ENCODE results near the gene IL4R.
"Not testable (repeated sequence)": the region's sequence is repeated elsewhere in the genome, so short reads cannot be mapped to it uniquely, and the experiment has no call there.

IL4R gene

DNA sequence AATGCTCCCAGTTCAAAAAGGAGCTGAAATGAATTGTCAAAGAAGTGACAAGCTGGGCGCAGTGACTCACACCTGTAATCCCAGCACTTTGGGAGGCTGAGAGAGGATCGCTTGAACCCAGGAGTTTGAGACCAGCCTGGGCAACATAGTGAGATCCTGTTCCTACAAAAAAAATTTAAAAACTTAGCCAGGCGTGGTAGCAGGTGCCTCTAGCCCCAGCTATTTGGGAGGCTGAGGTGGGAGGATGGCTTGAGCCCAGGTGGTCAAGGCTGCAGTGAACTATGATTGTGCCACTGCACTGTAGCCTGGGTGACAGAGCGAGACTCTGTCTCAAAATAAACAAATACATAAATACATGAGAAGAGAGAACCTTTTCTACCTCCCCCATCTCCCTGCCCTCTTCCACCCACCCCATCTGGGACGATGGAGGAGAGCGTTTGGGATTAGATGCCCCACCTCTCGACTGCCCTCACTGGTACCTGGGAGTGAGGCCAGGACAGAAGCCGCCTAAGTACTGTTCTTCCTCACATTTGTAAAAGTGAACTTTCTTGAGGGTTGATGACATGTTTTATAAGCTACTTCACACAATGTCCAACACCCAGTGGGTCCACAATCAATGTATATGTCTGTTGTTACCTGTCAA, 2.4 kb downstream of the IL4R start:
- DNase-seq: no peak

DNA sequence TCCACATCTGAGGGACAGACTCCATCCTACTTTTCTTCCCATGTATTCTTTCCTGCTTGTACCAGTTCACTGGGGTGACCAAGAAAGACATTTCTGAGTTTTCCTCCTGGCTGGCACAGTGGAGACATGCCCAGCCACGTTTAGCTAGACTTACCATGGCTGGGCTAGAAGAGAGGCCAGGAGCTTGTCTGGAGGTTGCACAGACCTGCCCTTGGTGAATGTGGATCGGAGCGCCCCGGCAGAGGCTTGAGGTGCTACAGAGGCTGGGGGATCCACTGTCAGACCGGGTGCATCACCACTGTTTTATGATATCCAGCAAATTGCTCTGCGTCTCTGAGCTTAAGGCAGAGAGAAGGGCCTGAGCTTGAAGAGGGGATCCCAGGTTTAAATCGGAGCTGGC, 3.5 kb downstream of the IL4R start:
- no peak for DNase-seq

DNA sequence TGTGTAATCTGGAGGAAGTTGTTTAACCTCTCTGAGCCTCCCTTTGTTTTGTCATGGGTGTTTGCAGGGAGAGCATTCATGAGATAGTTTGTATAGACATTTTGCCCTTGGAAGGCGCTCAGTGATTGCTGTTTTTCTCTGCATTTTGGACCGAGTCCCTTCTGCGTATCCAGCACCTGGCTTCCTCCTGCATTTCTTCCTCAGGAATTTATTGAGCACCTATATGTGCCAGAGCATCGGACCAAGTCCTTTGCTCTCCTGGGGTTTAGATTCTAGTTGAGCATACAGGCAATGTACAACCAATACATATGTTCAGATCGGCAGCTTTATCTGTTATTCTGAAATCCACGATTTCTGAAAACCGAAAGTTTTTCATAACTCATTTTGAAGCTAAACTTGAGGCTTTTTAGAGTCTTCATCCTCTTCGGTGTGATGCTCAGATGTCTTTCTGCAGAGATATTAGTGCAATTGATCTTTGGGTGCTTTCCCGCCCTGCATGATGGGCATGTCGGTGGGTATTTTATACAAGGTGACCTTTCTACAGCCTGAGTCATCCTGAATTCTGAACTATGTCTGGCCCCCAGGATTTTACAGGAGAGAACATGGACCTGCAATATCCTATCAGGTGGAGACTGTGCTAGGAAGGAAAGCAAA, 4.1 kb downstream of the IL4R start:
- no peak for DNase-seq

DNA sequence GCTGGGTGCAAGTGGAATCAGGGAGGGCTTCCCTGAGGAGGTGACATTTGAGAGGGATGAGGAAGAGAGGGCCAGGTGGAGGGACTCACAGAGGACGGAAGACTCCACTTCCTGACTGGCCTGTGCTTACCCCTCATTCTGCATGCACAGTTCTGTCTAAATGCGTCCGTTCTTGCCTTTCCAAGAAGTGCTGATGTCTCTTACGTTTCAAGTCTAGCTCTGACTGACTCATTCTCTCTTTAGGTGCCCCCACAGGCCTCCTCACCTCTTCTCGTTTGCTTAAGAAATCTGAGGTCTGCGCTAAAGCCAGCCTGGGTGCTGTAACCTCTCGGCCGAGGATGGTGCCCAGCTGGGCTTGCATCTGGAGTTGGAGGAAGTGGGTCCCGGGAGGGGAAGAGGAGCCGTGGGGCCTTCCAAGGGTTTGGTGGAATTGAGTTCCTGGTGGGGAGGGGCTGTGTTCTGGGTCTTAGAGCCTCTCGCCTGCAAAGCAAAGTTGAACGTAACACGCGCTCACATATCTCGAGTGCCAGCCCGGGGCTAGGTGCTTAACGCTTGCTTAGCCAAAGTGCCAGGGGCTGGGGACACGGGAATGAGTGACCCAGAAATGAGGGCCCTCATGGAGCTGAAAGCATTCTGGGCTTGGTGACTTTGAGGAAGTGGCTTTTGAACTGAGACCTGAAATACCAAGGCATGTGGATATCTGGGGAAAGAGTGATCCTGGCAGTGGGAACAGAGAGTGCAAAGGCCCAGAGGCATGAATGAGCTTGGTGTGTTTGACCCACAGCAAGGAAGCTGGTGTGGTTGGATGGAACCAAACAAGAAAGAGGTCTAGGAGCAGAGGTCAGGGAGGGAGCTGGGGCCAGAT, 4.8 kb downstream of the IL4R start:
- DNase-seq: no peak

DNA sequence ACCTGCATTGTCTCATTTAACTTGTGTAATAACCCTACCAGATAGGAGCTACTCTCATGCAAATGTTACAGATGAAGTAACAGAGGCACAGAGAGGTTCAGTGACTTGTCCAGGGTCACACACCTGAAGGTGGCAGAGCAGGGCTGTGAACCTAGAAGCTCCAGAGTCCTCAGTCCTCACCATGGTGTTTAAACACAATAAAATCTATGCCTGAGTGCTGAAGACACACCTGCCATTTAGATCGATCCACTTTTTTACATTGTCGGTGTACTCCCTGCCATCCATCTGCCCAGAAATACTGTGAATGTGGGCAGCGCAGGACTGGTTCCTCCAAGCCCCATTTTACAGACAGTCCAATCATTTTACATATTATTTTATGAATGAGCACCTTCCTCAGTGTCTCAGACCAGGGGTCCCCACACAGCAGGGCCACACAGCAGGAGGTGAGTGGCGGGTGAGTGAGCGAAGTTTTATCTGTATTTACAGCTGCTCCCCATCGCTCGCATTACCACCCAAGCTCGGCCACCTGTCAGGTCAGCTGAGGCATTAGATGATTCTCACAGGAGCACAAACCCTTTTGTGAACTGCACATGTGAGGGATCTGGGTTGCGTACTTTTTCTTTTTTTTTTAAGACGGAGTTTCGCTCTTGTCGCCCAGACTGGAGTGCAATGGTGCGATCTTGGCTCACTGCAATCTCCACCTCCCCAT, 5.6 kb downstream of the IL4R start:
- DNase-seq: no peak

DNA sequence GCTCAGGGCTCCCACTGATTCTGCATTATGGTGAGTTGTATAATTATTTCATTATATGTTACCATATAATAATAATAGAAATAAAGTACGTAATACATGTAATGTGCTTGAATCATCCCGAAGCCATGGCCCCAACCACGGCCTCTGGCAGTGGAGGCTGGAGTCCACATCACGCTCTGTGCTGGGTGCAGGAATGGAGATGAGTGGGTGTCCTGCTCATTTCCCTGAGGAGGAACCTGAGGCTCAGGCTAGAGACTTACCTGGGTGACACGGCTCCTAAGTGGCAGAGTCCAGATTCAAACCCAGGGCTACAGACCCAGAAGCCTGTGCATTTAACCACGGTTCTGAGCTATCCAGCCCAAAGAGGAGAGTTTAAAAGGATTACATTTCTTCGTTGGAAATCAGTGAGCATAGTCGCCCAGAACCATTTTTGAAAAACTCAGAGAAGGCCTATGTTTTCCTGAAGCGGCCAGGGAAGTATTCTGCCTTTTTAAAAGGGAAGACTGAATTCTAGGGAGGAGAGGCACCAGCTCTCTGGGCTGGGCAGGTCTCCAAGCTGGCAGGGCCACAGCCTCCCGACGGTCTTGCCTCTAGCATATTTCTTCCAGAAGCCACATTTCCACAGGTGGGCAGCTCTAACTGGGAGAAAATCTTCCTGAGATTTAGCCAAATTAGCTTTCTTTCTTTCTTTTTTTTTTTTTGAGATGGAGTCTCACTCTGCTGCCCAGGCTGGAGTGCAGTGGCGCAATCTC, 6.7 kb downstream of the IL4R start:
- DNase-seq: no peak

DNA sequence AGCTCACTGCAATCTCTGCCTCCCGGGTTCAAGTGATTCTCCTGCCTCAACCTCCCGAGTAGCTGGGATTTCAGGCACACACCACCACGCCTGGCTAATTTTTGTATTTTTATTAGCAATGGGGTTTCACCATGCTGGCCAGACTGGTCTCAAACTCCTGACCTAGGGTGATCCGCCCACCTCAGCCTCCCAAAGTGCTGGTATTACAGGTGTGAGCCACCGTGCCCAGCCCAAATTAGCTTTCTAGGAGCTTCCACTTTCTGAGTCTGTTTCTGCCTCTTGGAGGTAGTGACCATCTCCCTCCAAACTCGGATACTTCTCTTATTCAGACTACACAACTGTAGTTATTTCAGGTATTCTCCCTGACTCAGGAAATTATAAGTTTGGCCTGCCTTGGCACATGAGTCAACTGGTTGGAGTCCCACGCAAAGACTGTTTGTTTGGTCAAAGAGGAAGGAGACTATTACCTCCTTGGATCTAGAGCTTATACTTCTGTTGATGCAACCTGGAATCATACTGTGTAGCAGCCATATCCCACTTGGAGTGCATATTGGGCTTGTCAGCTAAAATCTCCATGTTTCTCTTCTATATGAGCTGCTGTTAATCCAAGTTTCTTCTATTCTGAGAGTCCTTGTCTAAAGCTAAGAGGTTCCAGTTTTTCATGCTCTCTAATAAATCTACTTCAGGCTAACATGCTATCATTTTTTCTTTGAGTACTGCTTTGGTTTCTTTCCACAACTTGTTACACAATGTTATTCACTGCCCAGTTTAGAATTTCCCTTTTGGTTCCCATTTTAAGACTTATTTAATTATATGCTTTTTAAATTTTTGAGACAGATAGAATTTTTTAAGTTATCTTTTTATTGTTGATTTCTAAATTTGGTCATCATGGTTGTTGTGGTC, 7.5 kb downstream of the IL4R start:
- no peak for DNase-seq

DNA sequence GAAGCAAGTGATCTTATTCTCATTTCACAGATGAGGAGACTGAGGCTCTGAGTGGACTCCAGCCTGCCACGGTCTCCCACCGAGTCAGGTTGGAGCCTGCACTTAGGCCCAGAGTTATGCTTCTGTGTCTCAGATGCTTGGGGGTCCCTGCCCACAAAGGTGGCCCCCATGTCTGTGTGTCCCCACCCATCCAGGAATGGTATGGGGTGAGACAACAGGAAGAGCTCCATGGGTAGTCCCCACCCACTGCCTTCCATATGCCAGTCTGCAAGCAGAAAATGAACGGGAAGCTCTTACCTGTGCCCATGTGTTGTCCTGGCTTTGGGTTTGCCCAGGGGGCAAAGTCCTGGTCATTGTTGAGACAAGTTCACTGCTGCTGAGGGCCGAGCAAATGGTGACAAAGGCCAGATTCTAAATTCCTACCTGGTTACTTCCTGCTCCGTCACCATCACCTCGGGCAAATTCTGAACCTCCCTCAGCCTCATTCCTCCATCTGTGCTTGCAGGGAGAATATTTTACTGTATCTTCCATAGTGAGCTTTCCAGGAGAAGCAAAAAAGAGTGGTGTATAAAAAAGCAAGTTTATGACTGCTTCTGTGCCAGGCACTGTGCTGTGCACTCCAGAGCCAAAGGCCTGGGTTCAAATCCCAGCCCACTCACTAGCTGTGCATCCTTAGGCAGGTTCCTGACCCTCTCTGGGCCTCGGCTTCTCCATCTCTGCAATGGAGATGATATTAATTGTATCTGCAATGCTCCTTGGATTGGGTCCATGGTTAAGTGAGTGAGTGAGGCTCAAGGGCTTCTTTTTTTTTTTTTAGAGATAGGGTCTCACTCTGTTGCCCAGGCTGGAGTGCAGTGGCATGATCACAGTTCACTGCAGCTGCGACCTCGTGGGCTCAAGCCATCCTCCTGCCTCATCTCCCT, 9.3 kb downstream of the IL4R start:
- DNase-seq: no peak

DNA sequence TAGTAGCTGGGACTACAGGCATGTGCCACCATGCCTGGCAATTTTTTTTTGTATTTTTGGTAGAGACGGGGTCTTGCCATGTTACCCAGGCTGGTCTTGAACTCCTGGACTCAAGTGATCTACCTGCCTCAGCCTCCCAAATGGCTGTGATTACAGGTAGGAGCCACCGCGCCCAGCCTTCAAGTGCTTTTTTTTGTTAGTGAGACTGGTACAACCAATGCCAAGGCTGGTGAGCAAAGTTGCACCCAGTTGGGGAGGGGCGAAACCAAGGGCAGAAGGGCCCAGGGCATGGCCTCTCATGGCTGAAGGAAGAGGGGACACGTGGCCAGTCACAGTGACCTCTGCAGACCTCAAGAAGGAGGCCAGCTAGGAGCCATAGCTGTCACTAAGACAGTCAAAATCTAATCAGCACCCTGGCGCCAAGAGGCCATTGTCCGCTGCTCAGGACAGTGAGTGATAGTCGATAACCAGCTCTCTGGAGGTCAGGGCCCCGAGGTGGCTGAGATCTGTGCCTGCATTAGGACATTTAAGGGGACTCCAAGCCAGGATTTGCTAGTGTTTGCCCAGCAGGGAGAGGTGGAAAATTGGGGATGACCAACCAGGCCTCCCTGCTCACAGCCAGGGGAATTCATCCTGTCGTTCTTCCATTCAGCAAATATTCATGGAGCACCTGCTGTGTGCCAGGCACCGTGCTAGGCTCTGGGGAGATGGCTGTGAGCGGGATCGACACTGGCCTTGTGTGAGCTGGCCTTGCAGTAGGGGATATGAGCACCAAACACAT, 10.2 kb downstream of the IL4R start:
- DNase-seq: no peak

DNA sequence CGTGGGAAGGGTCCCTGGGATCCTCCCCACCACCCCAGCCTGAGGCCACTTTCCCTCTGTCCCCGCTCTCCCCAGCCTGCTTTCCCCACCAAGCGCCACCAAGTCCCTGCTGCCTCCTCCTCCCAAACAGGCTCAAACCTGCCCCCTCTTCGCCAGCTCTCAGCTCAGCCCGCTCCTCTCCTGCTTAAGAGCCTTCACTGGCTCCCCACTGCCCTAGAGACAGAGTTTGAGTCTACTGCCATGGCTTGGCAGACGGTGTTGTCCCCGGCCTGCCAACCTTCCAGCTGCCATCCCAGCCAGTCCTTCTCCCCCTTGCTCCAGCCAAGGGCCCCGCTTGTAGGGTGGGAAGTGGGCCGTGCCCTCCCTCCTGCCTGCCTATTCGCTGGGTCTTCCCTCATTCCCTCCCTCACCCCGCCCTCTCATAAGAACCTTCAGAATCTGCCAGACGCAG, 11.1 kb downstream of the IL4R start:
- no peak for DNase-seq

DNA sequence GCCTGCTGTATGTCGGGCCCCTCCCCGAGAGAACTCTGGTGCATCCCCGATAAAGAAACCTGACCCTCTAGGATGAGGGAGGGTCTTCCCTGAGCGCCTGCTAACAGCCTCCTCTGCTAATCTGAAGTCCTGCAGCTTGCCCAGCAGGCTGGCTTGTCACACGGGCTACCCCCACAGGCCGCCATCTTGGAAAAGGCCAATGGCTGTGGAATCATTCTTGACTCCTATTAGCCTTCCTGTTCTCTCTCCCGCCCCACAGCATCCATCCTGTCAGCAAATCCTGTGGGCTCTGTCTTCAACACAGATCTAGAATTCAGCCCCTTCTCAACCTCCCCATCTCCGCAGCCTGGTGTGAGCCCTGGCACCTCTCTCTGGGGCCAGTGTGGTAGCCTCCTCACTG, 12.0 kb downstream of the IL4R start:
- no peak for DNase-seq

DNA sequence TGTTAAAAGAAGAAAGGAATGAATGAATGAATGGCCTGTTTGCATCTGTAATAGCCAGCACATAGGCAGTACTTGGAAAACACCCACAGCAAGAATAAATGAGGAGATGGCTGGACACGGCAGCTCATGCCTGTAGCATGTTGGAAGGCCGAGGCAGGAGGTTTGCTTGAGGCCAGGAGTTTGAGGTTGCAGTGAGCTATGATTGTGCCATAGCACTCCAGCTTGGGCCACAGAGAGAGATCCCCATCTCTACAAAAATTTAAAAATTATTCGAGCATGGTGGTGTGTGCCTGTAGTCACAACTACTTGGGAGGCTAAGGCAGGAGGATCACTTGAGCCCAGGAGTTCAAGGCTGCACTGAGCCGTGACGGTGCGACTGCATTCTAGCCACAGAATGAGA, 12.5 kb downstream of the IL4R start:
- DNase-seq: no peak

DNA sequence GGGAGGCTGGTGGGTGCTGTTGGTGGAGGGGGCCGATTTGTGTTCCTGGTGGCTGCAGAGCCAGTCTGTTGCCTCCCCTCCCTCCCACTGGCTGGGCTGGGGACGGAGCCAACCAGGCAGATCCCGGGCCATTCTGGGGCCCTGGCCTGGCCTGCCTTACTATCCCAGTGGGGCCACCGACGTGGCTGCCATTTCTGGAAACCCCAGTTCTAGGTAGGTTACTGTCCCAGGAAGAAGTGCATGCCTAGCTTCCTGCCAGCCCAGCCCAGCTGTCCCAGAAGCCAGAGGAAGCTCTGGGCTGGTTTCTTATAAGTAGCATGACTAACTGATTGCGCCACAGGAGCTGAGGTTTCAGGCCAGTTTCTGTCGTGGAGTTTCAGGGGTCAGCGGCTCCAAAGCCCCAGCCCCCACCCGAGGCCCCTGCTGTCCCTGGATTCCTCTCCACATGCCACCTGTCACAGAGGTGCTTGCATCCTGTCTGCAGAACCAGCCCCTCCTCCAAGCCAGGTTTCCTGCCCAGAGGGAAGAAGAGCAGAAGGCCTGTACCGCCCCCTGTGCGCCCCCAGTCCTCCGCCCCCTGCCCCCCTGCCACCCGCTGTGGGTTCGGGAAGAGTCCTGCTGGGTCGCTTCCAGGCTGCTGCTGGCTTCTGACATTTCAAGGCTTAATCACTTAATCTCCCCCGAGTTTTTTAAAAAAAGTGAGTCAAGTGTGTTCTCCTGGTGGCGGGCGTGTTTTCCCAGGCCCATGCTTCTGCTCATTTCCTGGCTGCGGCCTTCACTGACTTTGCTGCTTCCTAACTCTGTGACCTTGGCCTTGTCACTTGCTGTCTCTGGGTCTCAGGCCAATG, 13.2 kb downstream of the IL4R start:
- DNase-seq: no peak

DNA sequence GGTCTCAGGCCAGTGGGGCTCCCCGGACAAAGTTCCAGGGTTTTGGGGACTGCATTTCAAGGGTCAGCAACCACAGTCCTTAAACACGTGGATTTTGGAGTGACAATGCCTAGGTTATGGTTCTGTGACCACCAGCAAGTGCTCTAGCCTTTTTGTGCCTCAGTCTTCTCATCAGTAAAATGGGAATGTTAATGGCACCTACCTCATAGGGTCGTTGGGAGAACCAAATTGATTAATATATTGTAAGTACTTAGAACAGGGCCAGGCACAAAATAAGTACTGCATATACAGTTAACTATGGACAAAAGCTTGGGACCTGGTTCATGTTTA, 13.8 kb downstream of the IL4R start:
- DNase-seq: no peak

DNA sequence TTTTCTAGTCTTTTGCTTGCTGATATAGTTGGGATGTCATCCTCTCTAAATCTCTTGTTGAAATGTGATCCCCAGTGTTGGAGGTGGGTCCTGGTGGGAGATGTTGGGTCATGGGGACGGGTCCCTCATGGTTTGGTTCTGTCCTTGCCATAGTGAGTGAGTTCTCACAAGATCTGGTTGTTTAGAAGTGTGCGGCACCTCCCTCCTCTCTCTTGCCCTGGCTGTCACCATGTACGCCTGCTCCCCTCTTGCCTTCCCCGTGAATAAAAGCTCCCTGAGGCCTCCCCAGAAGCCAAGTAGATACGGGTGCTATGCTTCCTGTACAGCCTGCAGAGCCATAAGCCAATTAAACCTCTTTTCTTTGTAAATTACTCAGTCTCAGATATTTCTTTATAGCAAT, 15.2 kb downstream of the IL4R start:
- DNase-seq: no peak

DNA sequence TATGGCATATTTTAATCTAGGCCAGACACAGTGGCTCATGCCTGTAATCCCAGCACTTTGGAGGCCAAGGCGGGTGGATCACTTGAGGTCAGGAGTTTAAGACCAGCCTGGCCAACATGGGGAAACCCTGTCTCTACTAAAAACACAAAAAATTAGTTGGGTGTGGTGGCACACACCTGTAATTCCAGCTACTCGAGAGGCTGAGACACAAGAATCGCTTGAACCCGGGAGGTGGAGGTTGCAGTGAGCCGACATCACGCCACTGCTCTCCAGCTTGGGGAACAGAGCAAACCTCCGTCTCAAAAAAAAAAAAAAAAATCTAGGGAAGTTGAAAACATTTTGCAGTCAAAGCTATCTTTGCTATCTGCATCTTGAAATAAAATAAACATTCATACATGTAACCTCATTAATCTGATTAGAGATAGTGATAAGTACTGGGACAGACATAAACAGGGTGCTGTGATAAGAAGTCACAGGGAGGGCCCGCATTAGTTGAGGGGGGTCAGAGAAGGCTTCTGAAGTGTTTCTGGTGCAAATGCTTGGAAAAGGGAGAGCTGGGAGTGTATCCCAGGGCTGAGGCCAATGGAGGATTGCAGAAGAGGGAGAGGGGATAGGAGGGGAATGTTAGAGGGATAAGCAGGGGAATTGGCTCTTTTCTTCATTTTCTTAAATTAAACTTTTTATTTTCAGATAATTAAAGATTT, 15.8 kb downstream of the IL4R start:
- not testable (repeated sequence) for DNase-seq

DNA sequence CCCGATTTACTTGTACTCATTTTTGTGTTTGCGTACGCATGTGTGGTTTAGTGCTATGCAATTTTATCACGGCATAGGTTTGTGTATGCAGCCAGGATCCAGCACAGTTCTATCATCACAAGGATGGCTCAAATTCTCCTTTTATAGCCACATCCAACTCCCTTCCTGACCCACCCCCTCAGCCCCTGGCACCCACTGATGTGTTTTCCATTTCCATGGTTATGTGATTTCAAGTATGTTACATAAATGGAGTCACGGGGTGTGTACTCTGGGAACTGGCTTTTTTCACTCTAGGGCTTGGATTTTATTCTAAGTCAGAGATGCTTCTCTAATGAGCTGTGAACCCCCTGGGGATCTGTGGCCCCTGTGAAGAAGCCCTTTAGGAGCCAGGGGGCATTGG, 16.8 kb downstream of the IL4R start:
- no peak for DNase-seq

DNA sequence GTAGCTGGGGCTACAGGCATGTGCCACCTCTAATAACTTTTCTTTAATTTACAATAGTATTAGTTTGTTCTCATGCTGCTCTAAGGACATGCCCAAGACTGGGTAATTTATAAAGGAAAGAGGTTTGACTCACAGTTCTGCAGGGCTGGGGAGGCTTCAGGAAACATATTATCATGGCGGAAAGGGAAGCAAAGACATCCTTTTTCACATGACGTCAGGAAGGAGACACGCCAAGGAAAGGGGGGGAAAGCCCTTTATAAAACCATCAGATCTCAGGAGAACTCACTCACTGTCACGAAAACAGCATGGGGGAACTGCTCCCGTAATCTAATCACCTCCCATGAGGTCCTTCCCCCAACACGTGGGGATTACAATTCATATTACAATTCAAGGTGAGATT, 18.3 kb downstream of the IL4R start:
- DNase-seq: no peak
